A549 (cell line): Measurements from ENCODE around the gene CTRL. TPM values are rescaled to one million over a fixed set of nuclear protein-coding genes. Genes with fewer than 3 reads are reported as not detected.

Experiments
- ATAC-seq, 2 experiments: fragments of 200-7000 bp in 1 of 2; fragments of >200 bp in 1 of 2; cut with Nextera tagmentation in 1 of 2; cut with Tn5 transposase in 1 of 2; 3 replicates each; pipeline versions ENCODE4 v1.8.0 to v1.9.1; 2018 to 2020; ENCODE audit warnings: mild to moderate bottlenecking in 1 of 2, moderate library complexity in 1 of 2
- CTCF ChIA-PET: fragments of 300-600 bp; sonication (Branson Sonifier 250); formaldehyde crosslinking; extraction: SDS; loops from one replicate; lab custom pipeline; 2021; ENCODE audit warnings: antibody characterized with exemption, inconsistent platforms; lab: Yijun Ruan, JAX
- POLR2A ChIA-PET: fragments of 350-600 bp; formaldehyde crosslinking; extraction: SDS; loops from one replicate; lab custom pipeline; 2021; ENCODE audit warnings: antibody characterized with exemption, inconsistent platforms; lab: Yijun Ruan, JAX
- DNase-seq, 2 experiments: peaks; one replicate each; pipeline versions ENCODE4 v3.0.0 to v3.0.0-alpha.2; 2011 to 2016; ENCODE audit warnings: low read depth in 1 of 2, low spot score in 1 of 2
- FAIRE-seq: peaks from 2 replicates; lab custom pipeline; 2011; peaks lifted over from hg19 to GRCh38; lab: Jason Lieb, UNC
- H3K27ac ChIP-seq, 2 experiments: fragments of >200 bp; sonication (Bioruptor Twin); formaldehyde crosslinking; 3 replicates each; pipeline ENCODE4 v1.5.1; 2016 to 2017
- H3K4me1 ChIP-seq: fragments of >200 bp; sonication (Bioruptor Twin); formaldehyde crosslinking; 3 replicates; pipeline ENCODE4 v1.6.1; 2016
- H3K4me2 ChIP-seq: fragments of >200 bp; sonication (Bioruptor Twin); formaldehyde crosslinking; 3 replicates; pipeline ENCODE4 v1.6.1; 2016
- H3K4me3 ChIP-seq: fragments of >200 bp; sonication (Bioruptor Twin); formaldehyde crosslinking; 3 replicates; pipeline ENCODE4 v1.5.1; 2016
- H3K9me3 ChIP-seq: fragments of >200 bp; sonication (Bioruptor Twin); formaldehyde crosslinking; 3 replicates; pipeline ENCODE4 v1.6.1; 2016
- CBX2 ChIP-seq: fragments of 200-600 bp; sonication (generic); IDR thresholded peaks from 2 replicates; pipeline ENCODE4 v1.6.1; 2016; ENCODE audit warnings: low read depth, mild to moderate bottlenecking, borderline replicate concordance
- CBX8 ChIP-seq: fragments of 200-600 bp; sonication (generic); IDR thresholded peaks from 2 replicates; pipeline ENCODE4 v1.6.1; 2016
- CHD4 ChIP-seq: fragments of 200-600 bp; sonication (generic); IDR thresholded peaks from 2 replicates; pipeline ENCODE4 v1.6.1; 2016; ENCODE audit warnings: antibody characterized with exemption, mild to moderate bottlenecking, borderline replicate concordance
- EHF ChIP-seq: fragments of 250-450 bp; sonication (Bioruptor Pico); IDR thresholded peaks from 2 replicates; pipeline ENCODE4 v1.5.0; 2020; ENCODE audit warnings: mild to moderate bottlenecking
- EHMT2 ChIP-seq: fragments of 200-600 bp; sonication (generic); IDR thresholded peaks from 2 replicates; pipeline ENCODE4 v1.6.1; 2016; ENCODE audit warnings: antibody characterized with exemption, low read depth, mild to moderate bottlenecking, moderate library complexity
- ELK1 ChIP-seq: fragments of 150-350 bp; IDR thresholded peaks from 2 replicates; pipeline ENCODE4 v1.6.1; 2014; ENCODE audit warnings: low read depth, mild to moderate bottlenecking, low read length
- GATA3 ChIP-seq: IDR thresholded peaks from 2 replicates; pipeline ENCODE4 v1.6.1; 2012; ENCODE audit warnings: borderline replicate concordance
- HEYL ChIP-seq: fragments of 250-450 bp; sonication (Bioruptor Pico); IDR thresholded peaks from 2 replicates; pipeline ENCODE4 v1.8.0; 2021; ENCODE audit warnings: mild to moderate bottlenecking, moderate library complexity
- HOXB13 ChIP-seq: fragments of 250-450 bp; sonication (Bioruptor Pico); IDR thresholded peaks from 2 replicates; pipeline ENCODE4 v1.5.0; 2020; ENCODE audit warnings: low read depth, mild to moderate bottlenecking, moderate library complexity
- NFE2L2 ChIP-seq: fragments of 150-350 bp; conservative IDR thresholded peaks from 2 replicates; pipeline ENCODE4 v1.6.1; 2014; ENCODE audit warnings: low read length
- NPAS2 ChIP-seq: fragments of 250-450 bp; sonication (Bioruptor Pico); IDR thresholded peaks from 2 replicates; pipeline ENCODE4 v1.8.0; 2022; ENCODE audit warnings: mild to moderate bottlenecking, moderate library complexity, borderline replicate concordance
- POLR2AphosphoS2 ChIP-seq: conservative IDR thresholded peaks from 2 replicates; pipeline ENCODE4 v1.6.1; 2012; ENCODE audit warnings: low read length, improper control_type of control experiment, inconsistent platforms
- RFX5 ChIP-seq: fragments of 450-650 bp; IDR thresholded peaks from 2 replicates; pipeline ENCODE4 v1.7.1; 2014; ENCODE audit warnings: antibody characterized with exemption, mild to moderate bottlenecking, moderate library complexity
- RNF2 ChIP-seq: fragments of 200-600 bp; sonication (generic); IDR thresholded peaks from 2 replicates; pipeline ENCODE4 v1.6.1; 2016; ENCODE audit warnings: low read depth, mild to moderate bottlenecking, antibody characterized with exemption, moderate library complexity, borderline replicate concordance
- SMC3 ChIP-seq: fragments of >200 bp; sonication (Bioruptor Twin); formaldehyde crosslinking; IDR thresholded peaks from 3 replicates; pipeline ENCODE4 v1.6.1; 2018; ENCODE audit warnings: inconsistent platforms
- ZFP36 ChIP-seq: fragments of 450-650 bp; IDR thresholded peaks from 2 replicates; pipeline ENCODE4 v1.6.1; 2014; ENCODE audit warnings: borderline replicate concordance; ENCODE audit not compliant: partially characterized antibody
- ZNF302 ChIP-seq: fragments of 250-450 bp; sonication (Bioruptor Pico); IDR thresholded peaks from 2 replicates; pipeline ENCODE4 v1.9.0; 2021; ENCODE audit warnings: inconsistent platforms, mild to moderate bottlenecking, moderate library complexity
- WGBS: methylation state at CpG from one replicate; pipeline ENCODE4 v1.1.6; 2017; ENCODE audit errors: missing lambda C conversion rate; 5-methylcytosine and 5-hydroxymethylcytosine counted together
- polyA minus RNA-seq: library from RNA; depleted of rRNA, polyadenylated mRNA; stranded (reverse); fragments of >200 nt; gene quantifications from 2 replicates; pipeline ENCODE4 v1.2.3, GENCODE V29; 2011; rRNA and poly(A)+ RNA removed
- polyA plus RNA-seq, 4 experiments: library from polyadenylated mRNA; depleted of rRNA in 3 of 4; stranded (reverse); fragments of >200 nt; fragmentation: RNase III in 1 of 4; extraction: RNeasy Plus Mini Kit Qiagen cat#74134 plus additional on column Dnase treatment in 1 of 4; gene quantifications; 2 replicates in 3 of 4; 3 replicates in 1 of 4; pipeline ENCODE4 v1.2.3, GENCODE V29; 2011 to 2017
- TF ChIP-seq, protein P1 (sequence below): fragments of >200 bp; sonication (Bioruptor Twin); formaldehyde crosslinking; IDR thresholded peaks from 3 replicates; pipeline ENCODE4 v1.6.1; 2016
- TF ChIP-seq, protein P2 (sequence below): fragments of 200-600 bp; sonication (generic); IDR thresholded peaks from 2 replicates; pipeline ENCODE4 v1.6.1; 2016; ENCODE audit warnings: antibody characterized with exemption, mild to moderate bottlenecking, moderate library complexity

The CTRL gene
- polyA plus RNA-seq (2011; rRNA removed) (0.92 and 1.6 TPM in 2 replicates), polyA plus RNA-seq (2017; fragmentation: RNase III; extraction: RNeasy Plus Mini Kit Qiagen cat#74134 plus additional on column Dnase treatment) (3.6 to 4.4 TPM (median 3.9 TPM) in 3 replicates), polyA minus RNA-seq (0.83 and 1.6 TPM in 2 replicates)
- polyA plus RNA-seq (2012; cell fraction: cytosol; rRNA removed) = 5.4 and 6.9 TPM in 2 replicates
- 15.4 and 21.9 TPM in 2 replicates for polyA plus RNA-seq (2012; cell fraction: nucleus; rRNA removed)

DNA sequence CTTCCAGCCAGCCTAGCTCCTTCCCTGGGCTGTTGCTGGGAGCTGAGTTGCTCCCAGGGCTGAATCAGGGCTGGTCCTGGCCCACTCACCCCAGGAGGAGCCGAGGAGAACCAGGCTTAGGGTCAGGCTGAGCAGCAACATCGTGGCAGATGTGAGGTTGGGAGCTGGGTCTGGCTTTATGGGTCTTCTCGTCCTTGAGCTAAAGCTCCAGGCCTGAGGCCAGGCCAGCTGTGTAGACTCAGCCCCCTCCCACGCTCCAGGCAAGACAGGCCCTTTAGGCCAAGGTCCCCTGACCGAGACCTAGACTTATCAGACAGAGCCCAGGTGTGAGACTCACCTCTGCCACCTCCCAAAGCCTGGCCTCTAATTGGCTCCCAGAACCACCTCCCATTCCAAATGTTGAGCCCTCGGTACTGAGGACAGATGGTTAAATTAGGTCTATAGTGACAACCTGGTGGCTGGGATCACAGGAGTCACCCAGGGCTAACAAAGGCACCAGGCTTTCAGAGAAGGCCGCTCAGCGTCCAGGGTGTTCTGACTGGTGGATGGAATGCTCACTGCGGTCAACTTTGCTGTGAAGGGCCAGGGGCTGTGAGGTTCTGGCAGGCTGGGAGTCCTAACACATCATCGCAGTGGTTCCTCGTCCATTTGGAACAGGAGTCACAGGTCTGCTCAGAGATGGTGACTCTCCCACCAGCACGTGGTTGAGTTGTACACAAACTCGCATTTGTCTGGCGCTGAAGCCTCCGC lies at the start of gene CTRL:
TSS of gene CTRL (minus strand) at position 151 of the 750 bp plus-strand sequence. CDS start at position 141, 10 bp downstream.
- ATAC-seq (no peak), FAIRE-seq (no peak), DNase-seq (no peak)
- TF ChIP-seq EHF (CRISPR knock-in tag) (no peak), GATA3 (no peak), HOXB13 (CRISPR knock-in tag) (no peak), ZNF302 (no peak), CBX2 (no peak), CHD4 (no peak), ELK1 (no peak)
- TF ChIP-seq, protein P1, sequence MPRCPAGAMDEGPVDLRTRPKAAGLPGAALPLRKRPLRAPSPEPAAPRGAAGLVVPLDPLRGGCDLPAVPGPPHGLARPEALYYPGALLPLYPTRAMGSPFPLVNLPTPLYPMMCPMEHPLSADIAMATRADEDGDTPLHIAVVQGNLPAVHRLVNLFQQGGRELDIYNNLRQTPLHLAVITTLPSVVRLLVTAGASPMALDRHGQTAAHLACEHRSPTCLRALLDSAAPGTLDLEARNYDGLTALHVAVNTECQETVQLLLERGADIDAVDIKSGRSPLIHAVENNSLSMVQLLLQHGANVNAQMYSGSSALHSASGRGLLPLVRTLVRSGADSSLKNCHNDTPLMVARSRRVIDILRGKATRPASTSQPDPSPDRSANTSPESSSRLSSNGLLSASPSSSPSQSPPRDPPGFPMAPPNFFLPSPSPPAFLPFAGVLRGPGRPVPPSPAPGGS = no peak
- ChIA-PET CTCF (interaction anchor here (0.5 to 22.2 kb wide), 13 partner anchors 10 to 450 kb away, joined by 3 to 370 read pairs (median 5); partner anchors contain the start of genes EDC4 and NRN1L), POLR2A (no interaction called here)
- H3K4me2 ChIP-seq = no peak within 1 kb of the TSS
- WGBS = 91% methylated on average over 14 of the region's 15 CpGs
- H3K27ac ChIP-seq = no peak within 1 kb of the TSS
- H3K4me1 ChIP-seq = peaks cover 10% of the 10 kb centered on the region; the same call in 2 of the 3 replicates
- no peak within 1 kb of the TSS for H3K4me3 ChIP-seq
- H3K9me3 ChIP-seq = no peaks in the 10 kb centered on the region

- no peak for FAIRE-seq
- no peak for ATAC-seq
- TF ChIP-seq NPAS2 (CRISPR knock-in tag) (no peak), HOXB13 (CRISPR knock-in tag) (no peak), EHMT2 (no peak), HEYL (CRISPR knock-in tag) (no peak), POLR2AphosphoS2 (no peak), SMC3 (no peak), RFX5 (no peak), ZFP36 (no peak), NFE2L2 (no peak), RNF2 (no peak), CBX8 (no peak)
- TF ChIP-seq, protein P2, sequence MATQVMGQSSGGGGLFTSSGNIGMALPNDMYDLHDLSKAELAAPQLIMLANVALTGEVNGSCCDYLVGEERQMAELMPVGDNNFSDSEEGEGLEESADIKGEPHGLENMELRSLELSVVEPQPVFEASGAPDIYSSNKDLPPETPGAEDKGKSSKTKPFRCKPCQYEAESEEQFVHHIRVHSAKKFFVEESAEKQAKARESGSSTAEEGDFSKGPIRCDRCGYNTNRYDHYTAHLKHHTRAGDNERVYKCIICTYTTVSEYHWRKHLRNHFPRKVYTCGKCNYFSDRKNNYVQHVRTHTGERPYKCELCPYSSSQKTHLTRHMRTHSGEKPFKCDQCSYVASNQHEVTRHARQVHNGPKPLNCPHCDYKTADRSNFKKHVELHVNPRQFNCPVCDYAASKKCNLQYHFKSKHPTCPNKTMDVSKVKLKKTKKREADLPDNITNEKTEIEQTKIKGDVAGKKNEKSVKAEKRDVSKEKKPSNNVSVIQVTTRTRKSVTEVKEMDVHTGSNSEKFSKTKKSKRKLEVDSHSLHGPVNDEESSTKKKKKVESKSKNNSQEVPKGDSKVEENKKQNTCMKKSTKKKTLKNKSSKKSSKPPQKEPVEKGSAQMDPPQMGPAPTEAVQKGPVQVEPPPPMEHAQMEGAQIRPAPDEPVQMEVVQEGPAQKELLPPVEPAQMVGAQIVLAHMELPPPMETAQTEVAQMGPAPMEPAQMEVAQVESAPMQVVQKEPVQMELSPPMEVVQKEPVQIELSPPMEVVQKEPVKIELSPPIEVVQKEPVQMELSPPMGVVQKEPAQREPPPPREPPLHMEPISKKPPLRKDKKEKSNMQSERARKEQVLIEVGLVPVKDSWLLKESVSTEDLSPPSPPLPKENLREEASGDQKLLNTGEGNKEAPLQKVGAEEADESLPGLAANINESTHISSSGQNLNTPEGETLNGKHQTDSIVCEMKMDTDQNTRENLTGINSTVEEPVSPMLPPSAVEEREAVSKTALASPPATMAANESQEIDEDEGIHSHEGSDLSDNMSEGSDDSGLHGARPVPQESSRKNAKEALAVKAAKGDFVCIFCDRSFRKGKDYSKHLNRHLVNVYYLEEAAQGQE = no peak
- POLR2A ChIA-PET = no interaction called here
- CTCF ChIA-PET = interaction anchor here (0.8 to 3.8 kb wide), 4 partner anchors 12 to 251 kb away, joined by 3 to 14 read pairs (median 4); no protein-coding TSS in a partner anchor
- Histone ChIP-seq H3K4me3 (no peak within 1 kb of the TSS), H3K4me2 (no peak within 1 kb of the TSS), H3K4me1 (peaks cover 5% of the 10 kb centered on the region; the same call in 2 of the 3 replicates), H3K9me3 (no peaks in the 10 kb centered on the region), H3K27ac (no peak within 1 kb of the TSS)
- 92% methylated on average over 62 of the region's 62 CpGs for WGBS
- no peak for DNase-seq
Observed at GRCh38 chr16:67979955-67980678, 48.5 kb upstream of the CTRL start, which contains the start of gene DPEP3. Gene DPEP3 (minus strand): TSS chr16:67980499. CDS start chr16:67980380, 119 bp downstream.
